MM.1S (cell line): ENCODE measurements around the gene HIPK1.
"Not testable (repeated sequence)": the region's sequence is repeated elsewhere in the genome, so short reads cannot be mapped to it uniquely, and the experiment has no call there.

Experiments
- DNase-seq: peaks from one replicate; pipeline ENCODE4 v3.0.0-alpha.2; 2015
- H2AFZ ChIP-seq: fragments of 300-600 bp; sonication (generic); 2 replicates; pipeline ENCODE4 v1.6.0; 2016; ENCODE audit warnings: antibody characterized with exemption, low read length
- H3F3A ChIP-seq: fragments of 300-600 bp; sonication (generic); 2 replicates; pipeline ENCODE4 v1.6.1; 2016; ENCODE audit warnings: mild to moderate bottlenecking, antibody characterized with exemption, low read length, moderate library complexity, mixed read lengths; ENCODE audit not compliant: insufficient read depth
- H3K27ac ChIP-seq: fragments of 300-600 bp; sonication (generic); 2 replicates; pipeline ENCODE4 v1.5.1; 2016; ENCODE audit warnings: mild to moderate bottlenecking, low read length
- H3K27me3 ChIP-seq: fragments of 300-600 bp; sonication (generic); replicated peaks from 2 replicates; pipeline ENCODE4 v1.6.0; 2016; ENCODE audit warnings: low read length; ENCODE audit not compliant: insufficient read depth
- H3K36me3 ChIP-seq: fragments of 300-600 bp; sonication (generic); replicated peaks from 2 replicates; pipeline ENCODE4 v1.6.1; 2016; ENCODE audit warnings: mild to moderate bottlenecking, low read length, mixed read lengths; ENCODE audit not compliant: insufficient read depth
- H3K4me1 ChIP-seq: fragments of 300-600 bp; sonication (generic); 2 replicates; pipeline ENCODE4 v1.6.1; 2016; ENCODE audit warnings: low read length, mixed read lengths
- H3K4me2 ChIP-seq: fragments of 300-600 bp; sonication (generic); 2 replicates; pipeline ENCODE4 v1.6.0; 2016; ENCODE audit warnings: low read depth, low read length
- H3K4me3 ChIP-seq: fragments of 300-600 bp; sonication (generic); 2 replicates; pipeline ENCODE4 v1.5.1; 2016; ENCODE audit warnings: low read length, mixed read lengths
- H3K79me2 ChIP-seq: fragments of 300-600 bp; sonication (generic); 2 replicates; pipeline ENCODE4 v1.6.1; 2016; ENCODE audit warnings: mixed run types, low read length, mixed read lengths
- H3K9ac ChIP-seq: fragments of 300-600 bp; sonication (generic); 2 replicates; pipeline ENCODE4 v1.6.1; 2016; ENCODE audit warnings: low read length, mixed read lengths
- H3K9me2 ChIP-seq: fragments of 300-600 bp; sonication (generic); replicated peaks from 2 replicates; pipeline ENCODE4 v1.6.1; 2016; ENCODE audit warnings: mild to moderate bottlenecking, low read length, mixed read lengths; ENCODE audit not compliant: insufficient read depth
- H3K9me3 ChIP-seq: fragments of 300-600 bp; sonication (generic); replicated peaks from 2 replicates; pipeline ENCODE4 v1.6.1; 2016; ENCODE audit warnings: mild to moderate bottlenecking, low read length, mixed read lengths; ENCODE audit not compliant: insufficient read depth
- H4K20me1 ChIP-seq: fragments of 300-600 bp; sonication (generic); 2 replicates; pipeline ENCODE4 v1.6.1; 2016; ENCODE audit warnings: mild to moderate bottlenecking, low read length, moderate library complexity, mixed read lengths; ENCODE audit not compliant: insufficient read depth
- CTCF ChIP-seq: fragments of 300-600 bp; sonication (generic); IDR thresholded peaks from 2 replicates; pipeline ENCODE4 v1.5.1; 2016; ENCODE audit warnings: antibody characterized with exemption, low read length, mixed read lengths
- EZH2 ChIP-seq: fragments of 300-600 bp; sonication (generic); optimal IDR thresholded peaks from 2 replicates; pipeline ENCODE3; 2017; ENCODE audit warnings: low read depth, mild to moderate bottlenecking, antibody characterized with exemption, low read length, mixed read lengths
- EZH2phosphoT487 ChIP-seq: fragments of 300-600 bp; sonication (generic); IDR thresholded peaks from 2 replicates; pipeline ENCODE4 v1.6.1; 2018; ENCODE audit warnings: antibody characterized with exemption, low read length

HIPK1 gene

DNA sequence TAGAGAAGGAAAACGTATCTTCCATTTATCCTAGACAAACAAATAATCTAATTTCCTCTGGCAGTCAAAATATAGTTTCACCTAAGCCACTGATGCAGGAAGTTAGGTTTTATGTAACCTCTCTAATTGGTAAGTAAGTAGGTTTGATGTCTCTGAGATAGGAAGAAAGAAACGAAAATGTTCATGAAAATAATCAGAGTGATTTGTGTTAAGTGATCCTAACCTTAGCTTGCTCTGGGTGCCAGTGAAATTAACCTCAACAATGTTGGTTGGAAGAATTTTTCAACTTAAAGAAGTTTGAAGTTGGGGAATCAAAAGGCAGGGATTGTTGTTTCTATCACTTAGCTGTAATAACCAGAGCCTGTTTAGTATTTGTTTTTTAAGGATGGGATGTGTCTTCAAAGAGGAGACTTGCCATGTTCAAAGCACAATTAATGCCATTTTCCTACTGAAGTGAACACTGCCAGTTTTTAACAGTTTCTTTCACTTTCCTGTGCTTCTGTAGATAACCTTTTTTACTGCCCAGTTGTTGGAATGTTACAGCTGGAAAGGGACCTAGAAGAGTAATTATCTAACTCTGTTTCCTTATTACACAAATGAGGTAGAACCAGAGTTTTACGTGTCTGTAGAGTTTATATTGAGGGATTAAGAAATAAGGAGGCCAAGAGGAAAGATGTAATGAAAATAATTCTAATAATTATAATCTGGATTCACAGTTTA, 18.4 kb downstream of the HIPK1 start:
- no peaks in the 10 kb centered on the region for H3K27me3 ChIP-seq
- peaks cover 95% of the 10 kb centered on the region for H3K79me2 ChIP-seq
- peak overlapping the region; percentile 69; the same call in 1 of the 2 replicates for H3K27ac ChIP-seq
- H4K20me1 ChIP-seq = no peaks in the 10 kb centered on the region
- peak overlapping the region; percentile 36 for H3K4me3 ChIP-seq
- H3K9me3 ChIP-seq = no peaks in the 10 kb centered on the region
- no peaks in the 10 kb centered on the region for H3K9me2 ChIP-seq
- peak overlapping the region; percentile 77 for H3K4me2 ChIP-seq
- H3K36me3 ChIP-seq = no peaks in the 10 kb centered on the region
- DNase-seq = peak; percentile 14
- TF ChIP-seq EZH2 (no peak), CTCF (no peak), EZH2phosphoT487 (no peak)
- H2AFZ ChIP-seq = no peak overlapping the region
- H3K4me1 ChIP-seq = peaks cover 28% of the 10 kb centered on the region; the same call in 1 of the 2 replicates
- peaks cover 29% of the 10 kb centered on the region for H3F3A ChIP-seq
- peak overlapping the region; percentile 37; the same call in 1 of the 2 replicates for H3K9ac ChIP-seq

DNA sequence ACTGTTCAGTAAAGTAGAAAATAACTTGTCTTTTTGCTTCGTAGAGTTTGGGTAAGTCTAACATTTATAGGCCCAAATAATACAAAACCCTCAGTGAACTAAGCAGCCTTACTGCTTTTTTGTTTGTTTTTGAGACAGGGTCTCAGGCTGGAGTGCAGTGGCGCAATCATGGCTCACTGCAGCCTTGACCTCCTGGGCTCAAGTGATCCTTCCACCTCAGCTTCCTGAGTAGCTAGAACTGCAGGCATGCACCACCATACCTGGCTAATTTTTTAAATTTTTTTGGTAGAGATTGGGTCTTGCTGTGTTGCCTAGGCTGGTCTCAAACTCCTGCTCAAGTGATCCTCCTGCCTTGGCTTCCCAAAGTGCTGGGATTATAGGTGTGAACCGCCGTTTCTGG, 19.0 kb downstream of the HIPK1 start:
- not testable (repeated sequence) for H3K36me3 ChIP-seq, H3K9me3 ChIP-seq, H4K20me1 ChIP-seq, DNase-seq, H2AFZ ChIP-seq, H3K4me3 ChIP-seq, H3K27me3 ChIP-seq, H3K9ac ChIP-seq, H3K9me2 ChIP-seq
- peaks cover 28% of the 10 kb centered on the region; the same call in 1 of the 2 replicates for H3K4me1 ChIP-seq
- peak overlapping the region; percentile 77; the same call in 1 of the 2 replicates for H3K4me2 ChIP-seq
- H3K79me2 ChIP-seq = peaks cover 93% of the 10 kb centered on the region
- H3K27ac ChIP-seq = peak overlapping the region; percentile 69; the same call in 1 of the 2 replicates
- H3F3A ChIP-seq = peaks cover 29% of the 10 kb centered on the region

DNA sequence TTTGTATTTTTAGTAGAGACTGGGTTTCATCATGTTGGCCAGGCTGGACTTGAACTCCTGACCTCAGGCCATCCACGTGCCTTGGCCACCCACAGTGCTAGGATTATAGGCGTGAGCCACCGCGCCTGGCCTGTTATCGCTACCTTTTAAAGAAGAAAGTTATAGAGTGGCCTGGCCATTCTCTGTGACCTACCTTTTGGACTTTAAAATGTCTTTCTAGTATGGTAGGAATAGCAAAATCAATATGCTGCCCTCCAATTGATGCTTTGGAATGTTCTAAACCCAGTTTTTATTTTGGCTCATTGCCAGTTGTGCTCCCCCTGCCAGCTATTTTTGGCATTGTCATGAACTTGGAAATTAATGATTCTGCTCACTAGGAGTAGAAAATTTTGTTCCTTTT, 19.9 kb downstream of the HIPK1 start:
- Histone ChIP-seq H3K27me3 (no peaks in the 10 kb centered on the region), H3K9me2 (no peaks in the 10 kb centered on the region), H3K27ac (no peak overlapping the region), H3K79me2 (peaks cover 90% of the 10 kb centered on the region), H3K4me3 (no peak overlapping the region), H3K4me1 (peaks cover 28% of the 10 kb centered on the region; the same call in 1 of the 2 replicates), H3K4me2 (no peak overlapping the region), H3F3A (peaks cover 29% of the 10 kb centered on the region), H4K20me1 (no peaks in the 10 kb centered on the region), H2AFZ (no peak overlapping the region), H3K9ac (no peak overlapping the region), H3K9me3 (no peaks in the 10 kb centered on the region), H3K36me3 (no peaks in the 10 kb centered on the region)
- no peak for TF ChIP-seq EZH2phosphoT487
- TF ChIP-seq CTCF = no peak
- TF ChIP-seq EZH2 = no peak
- DNase-seq = no peak

- Histone ChIP-seq H3K9me2 (no peaks in the 10 kb centered on the region), H3K9ac (no peak overlapping the region), H3K4me3 (no peak overlapping the region), H2AFZ (no peak overlapping the region), H3F3A (peaks cover 18% of the 10 kb centered on the region), H4K20me1 (no peaks in the 10 kb centered on the region), H3K4me1 (peaks cover 15% of the 10 kb centered on the region; the same call in 1 of the 2 replicates), H3K27ac (no peak overlapping the region), H3K27me3 (no peaks in the 10 kb centered on the region), H3K79me2 (peaks cover 82% of the 10 kb centered on the region), H3K4me2 (no peak overlapping the region), H3K36me3 (no peaks in the 10 kb centered on the region), H3K9me3 (no peaks in the 10 kb centered on the region)
- DNase-seq = no peak
- TF ChIP-seq EZH2phosphoT487 = no peak
Observed at GRCh38 chr1:113950908-113951307, 21.8 kb downstream of the HIPK1 start.
